ENCODE data around the gene MAP4K3. TPM values are rescaled to one million over a fixed set of nuclear protein-coding genes. Genes with fewer than 3 reads are reported as not detected.

The MAP4K3 gene
- total RNA-seq, 1 experiment from 2014 or later: 97.4 TPM

- no peak overlapping the region for H2AFZ ChIP-seq (ENCODE audit: low read length)
- DNase-seq: no peak
- no peak overlapping the region for H3K27ac ChIP-seq (ENCODE audit: low read length)
- peaks cover 55% of the 10 kb centered on the region for H4K20me1 ChIP-seq (ENCODE audit: low read length)
- H3K36me3 ChIP-seq (ENCODE audit: low read depth, low read length): no peaks in the 10 kb centered on the region
- ATAC-seq: no peak
- no peak overlapping the region for H3K9ac ChIP-seq (ENCODE audit: low read length)
- H3K4me2 ChIP-seq (ENCODE audit: low read length): no peak overlapping the region
- TF ChIP-seq EZH2phosphoT487 (IDR thresholded peaks at IDR 0.05; ENCODE audit: borderline replicate concordance, low read length) (no peak), EZH2 (IDR thresholded peaks at IDR 0.05; ENCODE audit: low read length, unreplicated experiment) (no peak)
- TF ChIP-seq, protein P1, sequence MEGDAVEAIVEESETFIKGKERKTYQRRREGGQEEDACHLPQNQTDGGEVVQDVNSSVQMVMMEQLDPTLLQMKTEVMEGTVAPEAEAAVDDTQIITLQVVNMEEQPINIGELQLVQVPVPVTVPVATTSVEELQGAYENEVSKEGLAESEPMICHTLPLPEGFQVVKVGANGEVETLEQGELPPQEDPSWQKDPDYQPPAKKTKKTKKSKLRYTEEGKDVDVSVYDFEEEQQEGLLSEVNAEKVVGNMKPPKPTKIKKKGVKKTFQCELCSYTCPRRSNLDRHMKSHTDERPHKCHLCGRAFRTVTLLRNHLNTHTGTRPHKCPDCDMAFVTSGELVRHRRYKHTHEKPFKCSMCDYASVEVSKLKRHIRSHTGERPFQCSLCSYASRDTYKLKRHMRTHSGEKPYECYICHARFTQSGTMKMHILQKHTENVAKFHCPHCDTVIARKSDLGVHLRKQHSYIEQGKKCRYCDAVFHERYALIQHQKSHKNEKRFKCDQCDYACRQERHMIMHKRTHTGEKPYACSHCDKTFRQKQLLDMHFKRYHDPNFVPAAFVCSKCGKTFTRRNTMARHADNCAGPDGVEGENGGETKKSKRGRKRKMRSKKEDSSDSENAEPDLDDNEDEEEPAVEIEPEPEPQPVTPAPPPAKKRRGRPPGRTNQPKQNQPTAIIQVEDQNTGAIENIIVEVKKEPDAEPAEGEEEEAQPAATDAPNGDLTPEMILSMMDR (conservative IDR thresholded peaks at IDR 0.05; ENCODE audit: low read depth, low read length): no peak
- no peaks in the 10 kb centered on the region for H3K9me2 ChIP-seq (replicated peaks; ENCODE audit: low read length)
- no peak overlapping the region for H3K4me3 ChIP-seq (ENCODE audit: low read length)
- H3K4me1 ChIP-seq (ENCODE audit: insufficient read depth, low read length): peaks cover 1% of the 10 kb centered on the region; the same call in 1 of the 2 replicates
- H3K27me3 ChIP-seq (ENCODE audit: low read length): no peaks in the 10 kb centered on the region
- no TSS peak for BruUV-seq (replicated peaks)
- ChIA-PET CTCF (no interaction called here), POLR2A (ENCODE audit: unreplicated experiment) (interaction anchor here (0.7 kb wide), 1 partner anchor 73 kb away, joined by 4 read pairs; no protein-coding TSS in a partner anchor)
- peaks cover 99% of the 10 kb centered on the region for H3K79me2 ChIP-seq (ENCODE audit: low read length)
- H3F3A ChIP-seq (ENCODE audit: low read length, unreplicated experiment): no peaks in the 10 kb centered on the region
- H3K9me3 ChIP-seq (ENCODE audit: low read length): no peaks in the 10 kb centered on the region
- intact Hi-C loops (cut with micrococcal nuclease): no loop called here
These were observed 18.6 kb downstream of the MAP4K3 start for GRCh38 chr2:39418491-39418890.

DNA sequence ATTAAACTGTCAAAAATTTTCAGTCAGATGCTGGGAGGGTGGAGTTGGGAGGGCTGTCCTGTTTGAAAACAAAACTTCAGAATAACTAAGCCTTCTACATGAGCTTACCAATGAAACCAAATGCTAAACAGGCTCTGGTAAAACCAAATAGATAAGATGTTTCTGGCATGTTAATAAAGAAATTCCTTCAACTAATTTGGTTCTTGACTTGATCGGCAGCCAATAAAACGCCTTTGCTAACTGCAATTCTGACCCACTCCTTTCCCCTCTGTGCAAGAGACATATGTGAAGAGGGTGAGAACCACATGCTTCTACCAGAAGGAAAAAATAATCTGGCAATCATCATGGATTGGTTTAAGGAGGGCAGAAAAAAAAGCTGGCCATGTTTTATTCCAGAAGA is 20.9 kb downstream of the MAP4K3 start:
- Histone ChIP-seq H3K9me3 (ENCODE audit: low read length) (no peaks in the 10 kb centered on the region), H3K4me1 (ENCODE audit: insufficient read depth, low read length) (peaks cover 23% of the 10 kb centered on the region), H3K9me2 (replicated peaks; ENCODE audit: low read length) (no peaks in the 10 kb centered on the region), H3K4me3 (ENCODE audit: low read length) (no peak overlapping the region), H3K27ac (ENCODE audit: low read length) (no peak overlapping the region), H3K4me2 (ENCODE audit: low read length) (no peak overlapping the region), H3K79me2 (ENCODE audit: low read length) (peaks cover 99% of the 10 kb centered on the region), H3K36me3 (ENCODE audit: low read depth, low read length) (no peaks in the 10 kb centered on the region), H3K9ac (ENCODE audit: low read length) (no peak overlapping the region), H4K20me1 (ENCODE audit: low read length) (peaks cover 41% of the 10 kb centered on the region; the same call in 1 of the 2 replicates), H3K27me3 (ENCODE audit: low read length) (no peaks in the 10 kb centered on the region), H3F3A (ENCODE audit: low read length, unreplicated experiment) (peaks cover 3% of the 10 kb centered on the region), H2AFZ (ENCODE audit: low read length) (no peak overlapping the region)
- TF ChIP-seq, protein P1 (conservative IDR thresholded peaks at IDR 0.05; ENCODE audit: low read depth, low read length): no peak
- intact Hi-C loops (cut with micrococcal nuclease): no loop called here
- POLR2A ChIA-PET (ENCODE audit: unreplicated experiment): interaction anchor here (0.6 kb wide), 1 partner anchor 53 kb away, joined by 3 read pairs; no protein-coding TSS in a partner anchor
- CTCF ChIA-PET: no interaction called here
- BruUV-seq (replicated peaks): no TSS peak
- ATAC-seq: no peak
- DNase-seq: no peak

- Histone ChIP-seq H3K4me1 (ENCODE audit: insufficient read depth, low read length) (peaks cover 42% of the 10 kb centered on the region), H3K27me3 (ENCODE audit: low read length) (no peaks in the 10 kb centered on the region), H3K4me3 (ENCODE audit: low read length) (no peak overlapping the region), H3K9ac (ENCODE audit: low read length) (no peak overlapping the region), H4K20me1 (ENCODE audit: low read length) (peaks cover 27% of the 10 kb centered on the region; the same call in 1 of the 2 replicates), H3K9me2 (replicated peaks; ENCODE audit: low read length) (no peaks in the 10 kb centered on the region), H3K27ac (ENCODE audit: low read length) (no peak overlapping the region), H2AFZ (ENCODE audit: low read length) (no peak overlapping the region), H3K4me2 (ENCODE audit: low read length) (no peak overlapping the region), H3K79me2 (ENCODE audit: low read length) (peaks cover 99% of the 10 kb centered on the region), H3F3A (ENCODE audit: low read length, unreplicated experiment) (peaks cover 5% of the 10 kb centered on the region), H3K9me3 (ENCODE audit: low read length) (no peaks in the 10 kb centered on the region), H3K36me3 (ENCODE audit: low read depth, low read length) (no peaks in the 10 kb centered on the region)
- intact Hi-C loops (cut with micrococcal nuclease): loop anchor here (2.0 kb wide), 1 partner anchor 14 kb away; no protein-coding TSS in a partner anchor
- TF ChIP-seq, protein P1 (conservative IDR thresholded peaks at IDR 0.05; ENCODE audit: low read depth, low read length): no peak
- TF ChIP-seq EZH2 (IDR thresholded peaks at IDR 0.05; ENCODE audit: low read length, unreplicated experiment) (no peak), EZH2phosphoT487 (IDR thresholded peaks at IDR 0.05; ENCODE audit: borderline replicate concordance, low read length) (no peak)
- DNase-seq (no peak), ATAC-seq (0 out of 2 replicates have a peak, but pooled peaks have one; percentile 9)
- ChIA-PET POLR2A (ENCODE audit: unreplicated experiment) (interaction anchor here (0.7 kb wide), 1 partner anchor 13 kb away, joined by 4 read pairs; no protein-coding TSS in a partner anchor), CTCF (interaction anchor here (0.9 kb wide), 1 partner anchor 283 kb away, joined by 3 read pairs; no protein-coding TSS in a partner anchor)
- no TSS peak for BruUV-seq (replicated peaks)
These were observed 23.9 kb downstream of the MAP4K3 start for GRCh38 chr2:39413063-39413737.

Data from PC-3 (cell line).